ENCODE measurements around the gene GRM5.
"Not testable (repeated sequence)": the region's sequence is repeated elsewhere in the genome, so short reads cannot be mapped to it uniquely, and the experiment has no call there.

GRM5 gene

GRCh38 chr11:88495836-88496235, 569.9 kb downstream of the GRM5 start:
- no peak for DNase-seq (ENCODE audit: low spot score)

GRCh38 chr11:88494848-88495247, 570.9 kb downstream of the GRM5 start:
- no peak for DNase-seq (ENCODE audit: low spot score)

GRCh38 chr11:88491674-88492073, 574.1 kb downstream of the GRM5 start:
- DNase-seq (ENCODE audit: low spot score) = no peak

- no peak for DNase-seq (ENCODE audit: low spot score)
Observed at GRCh38 chr11:88489030-88489429, 576.8 kb downstream of the GRM5 start.

GRCh38 chr11:88487646-88488045, 578.1 kb downstream of the GRM5 start:
- no peak for DNase-seq (ENCODE audit: low spot score)

GRCh38 chr11:88484873-88485621, 580.7 kb downstream of the GRM5 start:
- peak; percentile 57 for DNase-seq (ENCODE audit: low spot score)

GRCh38 chr11:88482871-88483301, 582.9 kb downstream of the GRM5 start:
- peak; percentile 50 for DNase-seq (ENCODE audit: low spot score)

- peak; percentile 88 for DNase-seq (ENCODE audit: low spot score)
Observed at GRCh38 chr11:88480223-88480622, 585.6 kb downstream of the GRM5 start.

- no peak for DNase-seq (ENCODE audit: low spot score)
Observed at GRCh38 chr11:88478136-88478815, 587.5 kb downstream of the GRM5 start.

- peak; percentile 53 for DNase-seq (ENCODE audit: low spot score)
Observed at GRCh38 chr11:88475991-88476418, 589.8 kb downstream of the GRM5 start.

- no peak for DNase-seq (ENCODE audit: low spot score)
Observed at GRCh38 chr11:88474655-88475054, 591.1 kb downstream of the GRM5 start.

- no peak for DNase-seq (ENCODE audit: low spot score)
Observed at GRCh38 chr11:88469561-88470225, 596.1 kb downstream of the GRM5 start.

GRCh38 chr11:88464528-88464927, 601.3 kb downstream of the GRM5 start:
- DNase-seq (ENCODE audit: low spot score) = no peak

GRCh38 chr11:88463301-88463700, 602.5 kb downstream of the GRM5 start:
- DNase-seq (ENCODE audit: low spot score) = not testable (repeated sequence)

- DNase-seq (ENCODE audit: low spot score) = not testable (repeated sequence)
Observed at GRCh38 chr11:88458047-88458446, 607.7 kb downstream of the GRM5 start.

GRCh38 chr11:88455974-88456373, 609.8 kb downstream of the GRM5 start:
- DNase-seq (ENCODE audit: low spot score) = no peak

GRCh38 chr11:88454881-88455280, 610.9 kb downstream of the GRM5 start:
- DNase-seq (ENCODE audit: low spot score) = no peak

Measured in kidney tubule cell (primary cell).